CD14-positive monocyte (primary cell): ENCODE data around the gene PCP2. TPM values are rescaled to one million over a fixed set of nuclear protein-coding genes. Genes with fewer than 3 reads are reported as not detected.
A peak's percentile ranks its signal among the peaks of the same experiment; 100 is the strongest.

ENCODE experiments used
- DNase-seq, 3 donors: peaks; one replicate each; pipeline ENCODE4 v3.0.0-alpha.2; 2011 to 2022
- H2AFZ ChIP-seq: 2 replicates; pipeline ENCODE4 v1.6.0; 2012; ENCODE audit warnings: mild to moderate bottlenecking, low read depth, low read length, inconsistent platforms; ENCODE audit not compliant: insufficient read depth, poor library complexity, severe bottlenecking
- H3K27ac ChIP-seq, 2 donors: 1 replicate in 1 of 2; 2 replicates in 1 of 2; pipeline ENCODE4 v1.5.1; 2012 to 2013; ENCODE audit warnings: low read length in 2 of 2, control low read depth in 1 of 2, inconsistent platforms in 1 of 2, low read depth in 1 of 2, mild to moderate bottlenecking in 1 of 2
- H3K27me3 ChIP-seq, 2 donors: one replicate each; pipeline versions ENCODE4 v1.6.0 to v1.6.1; 2011 to 2013; ENCODE audit warnings: low read length in 2 of 2; ENCODE audit not compliant: control insufficient read depth in 2 of 2, insufficient read depth in 2 of 2
- H3K36me3 ChIP-seq, 2 donors: replicated peaks in 1 of 2; 1 replicate in 1 of 2; 2 replicates in 1 of 2; pipeline versions ENCODE4 v1.5.1 to v1.6.1; 2012 to 2013; ENCODE audit warnings: low read length in 2 of 2, control low read depth in 1 of 2, inconsistent platforms in 1 of 2, mild to moderate bottlenecking in 1 of 2; ENCODE audit not compliant: insufficient read depth in 2 of 2, control insufficient read depth in 1 of 2
- H3K4me1 ChIP-seq, 2 donors: 1 replicate in 1 of 2; 2 replicates in 1 of 2; pipeline versions ENCODE4 v1.5.1 to v1.6.1; 2012 to 2013; ENCODE audit warnings: low read length in 2 of 2, control low read depth in 1 of 2, inconsistent platforms in 1 of 2, mild to moderate bottlenecking in 1 of 2, moderate library complexity in 1 of 2; ENCODE audit not compliant: insufficient read depth in 2 of 2, control insufficient read depth in 1 of 2
- H3K4me2 ChIP-seq: replicated peaks from 2 replicates; pipeline ENCODE3; 2012; ENCODE audit warnings: low read length, moderate library complexity, mild to moderate bottlenecking; ENCODE audit not compliant: poor library complexity, severe bottlenecking; ENCODE audit errors: extremely low read depth
- H3K4me3 ChIP-seq, 3 experiments: fragments of 200-600 bp in 1 of 3; sonication (generic) in 1 of 3; replicated peaks in 1 of 3; 1 replicate in 2 of 3; 2 replicates in 1 of 3; pipeline ENCODE4 v1.5.1; 2011 to 2013; ENCODE audit warnings: low read length in 3 of 3, mild to moderate bottlenecking in 3 of 3, control low read depth in 2 of 3, low read depth in 2 of 3, inconsistent platforms in 1 of 3, moderate library complexity in 1 of 3
- H3K79me2 ChIP-seq: 2 replicates; pipeline ENCODE4 v1.6.0; 2012; ENCODE audit warnings: mild to moderate bottlenecking, control low read depth, inconsistent platforms, low read length, moderate library complexity; ENCODE audit not compliant: insufficient read depth
- H3K9ac ChIP-seq: 2 replicates; pipeline ENCODE4 v1.6.0; 2017; ENCODE audit warnings: low read length, mild to moderate bottlenecking; ENCODE audit not compliant: insufficient read depth, poor library complexity, severe bottlenecking
- H3K9me3 ChIP-seq, 2 donors: replicated peaks in 1 of 2; 1 replicate in 1 of 2; 2 replicates in 1 of 2; pipeline versions ENCODE4 v1.5.1 to v1.6.1; 2012 to 2013; ENCODE audit warnings: low read length in 2 of 2, control low read depth in 1 of 2; ENCODE audit not compliant: control insufficient read depth in 1 of 2, insufficient read depth in 1 of 2
- H4K20me1 ChIP-seq: 2 replicates; pipeline ENCODE4 v1.6.0; 2012; ENCODE audit warnings: mild to moderate bottlenecking, low read length, control low read depth, moderate library complexity; ENCODE audit not compliant: insufficient read depth
- H3K27ac Mint-ChIP-seq, 7 donors: one replicate each; pipeline ENCODE4 v1.8.0; 2020; ENCODE audit warnings: mild to moderate bottlenecking in 7 of 7, mixed read lengths in 7 of 7, moderate library complexity in 6 of 7, inconsistent platforms in 2 of 7
- H3K27me3 Mint-ChIP-seq, 3 donors: one replicate each; pipeline ENCODE4 v1.8.0; 2021 to 2022; ENCODE audit warnings: low read depth in 3 of 3, mild to moderate bottlenecking in 3 of 3, mixed read lengths in 3 of 3, moderate library complexity in 3 of 3, inconsistent platforms in 1 of 3
- H3K36me3 Mint-ChIP-seq, 2 donors: one replicate each; pipeline ENCODE4 v1.8.0; 2020; ENCODE audit warnings: mixed read lengths in 2 of 2, inconsistent platforms in 1 of 2, mild to moderate bottlenecking in 1 of 2
- H3K4me1 Mint-ChIP-seq: one replicate; pipeline ENCODE4 v1.8.0; 2020; ENCODE audit warnings: mild to moderate bottlenecking, mixed read lengths
- H3K4me3 Mint-ChIP-seq, 2 donors: one replicate each; pipeline ENCODE4 v1.8.0; 2020; ENCODE audit warnings: mild to moderate bottlenecking in 2 of 2, mixed read lengths in 2 of 2, moderate library complexity in 1 of 2
- H3K9me3 Mint-ChIP-seq, 7 donors: one replicate each; pipeline ENCODE4 v1.8.0; 2020 to 2022; ENCODE audit warnings: mixed read lengths in 7 of 7, mild to moderate bottlenecking in 6 of 7, moderate library complexity in 6 of 7, inconsistent platforms in 2 of 7
- CTCF ChIP-seq: fragments of 200-600 bp; IDR thresholded peaks from one replicate; pipeline ENCODE4 v1.8.0; 2022; ENCODE audit warnings: antibody characterized with exemption, mild to moderate bottlenecking
- WGBS: methylation state at CpG from one replicate; pipeline ENCODE4 v1.1.5; 2013; ENCODE audit warnings: missing lambda C conversion rate; ENCODE audit not compliant: insufficient coverage; 5-methylcytosine and 5-hydroxymethylcytosine counted together
- intact Hi-C, 2 donors: fragments of 100-400 bp; cut with micrococcal nuclease; formaldehyde crosslinking; loops; one replicate each; pipeline versions ENCODE4 v1.15.0 to v1.15.1; 2023
- polyA plus RNA-seq, 3 donors: library from polyadenylated mRNA; depleted of rRNA in 1 of 3; unstranded in 2 of 3; stranded (reverse) in 1 of 3; fragments of 300-500 nt in 2 of 3; fragments of >200 nt in 1 of 3; fragmentation: Illumina TruSeq in 2 of 3; gene quantifications; 1 replicate in 2 of 3; 2 replicates in 1 of 3; pipeline ENCODE4 v1.2.3, GENCODE V29; 2012 to 2021

PCP2 gene
- polyA plus RNA-seq, 3 donors = 1.8 TPM; not detected in 2

GRCh38 chr19:7627166-7627565, 6.4 kb downstream of the PCP2 start:
- 92% methylated on average over 21 of the region's 24 CpGs for WGBS
- Histone ChIP-seq H3K9ac (no peak overlapping the region), H3K27ac (no peak overlapping the region), H2AFZ (no peak overlapping the region), H3K27me3 (no peaks in the 10 kb centered on the region), H3K79me2 (peaks cover 58% of the 10 kb centered on the region), H4K20me1 (peaks cover 4% of the 10 kb centered on the region), H3K4me2 (no peak overlapping the region), H3K9me3 (no peaks in the 10 kb centered on the region), H3K4me3 (no peak overlapping the region), H3K4me1 (peaks cover 19 to 28% of the 10 kb centered on the region in 2 donors), H3K36me3 (peaks cover 51 to 66% of the 10 kb centered on the region in 2 donors)
- no peak for DNase-seq
- Mint-ChIP-seq H3K9me3 (peaks cover 0 to 2% (median 0%) of the 10 kb centered on the region in 7 donors), H3K36me3 (peaks cover 43 to 62% of the 10 kb centered on the region in 2 donors), H3K4me3 (no peak overlapping the region), H3K27me3 (peaks cover 0 to 2% (median 0%) of the 10 kb centered on the region in 3 donors), H3K4me1 (peaks cover 22% of the 10 kb centered on the region), H3K27ac (no peak overlapping the region)
- TF ChIP-seq CTCF = no peak
- intact Hi-C loops = loop anchor here in 1 of 2 donors (10.0 kb wide), 1 partner anchor 232 kb away; no protein-coding TSS in a partner anchor

DNA sequence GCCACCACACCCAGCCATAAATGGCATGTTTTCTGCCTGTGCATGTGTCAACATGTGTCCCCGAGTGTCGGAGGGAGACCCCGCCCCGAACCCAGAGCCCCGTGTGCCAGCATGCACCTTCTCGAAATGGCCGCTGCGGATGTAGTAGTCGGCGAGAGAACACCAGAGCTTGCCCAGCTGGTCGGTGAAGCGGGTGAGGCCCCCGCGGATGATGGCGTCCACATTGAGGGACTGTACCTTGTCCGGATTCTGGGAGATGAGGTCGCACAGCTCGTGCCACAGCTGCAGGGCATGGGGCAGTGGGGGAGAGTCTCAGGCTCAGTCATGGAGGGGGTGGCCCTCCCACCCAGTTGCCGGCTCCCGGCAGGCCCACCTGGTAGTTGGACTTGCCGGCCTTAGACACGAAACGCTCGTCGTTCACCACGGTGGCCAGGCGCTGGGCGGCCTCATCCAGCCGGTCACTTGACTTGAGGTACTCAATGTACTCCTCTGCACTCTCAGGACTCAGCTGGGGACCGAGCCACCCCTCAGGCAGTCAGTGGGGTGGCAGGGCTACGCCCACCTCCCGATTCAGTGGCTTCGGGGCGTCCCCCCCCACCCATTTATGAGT, 7.7 kb downstream of the PCP2 start:
- Histone ChIP-seq H3K9me3 (no peaks in the 10 kb centered on the region), H2AFZ (no peak overlapping the region), H3K4me3 (no peak overlapping the region), H3K27ac (no peak overlapping the region), H3K27me3 (no peaks in the 10 kb centered on the region), H4K20me1 (peaks cover 4% of the 10 kb centered on the region), H3K9ac (no peak overlapping the region), H3K79me2 (peaks cover 50% of the 10 kb centered on the region), H3K4me1 (peaks cover 19 to 27% of the 10 kb centered on the region in 2 donors), H3K4me2 (no peak overlapping the region), H3K36me3 (peaks cover 59 to 72% of the 10 kb centered on the region in 2 donors)
- intact Hi-C loops = loop anchor here in 1 of 2 donors (10.0 kb wide), 1 partner anchor 231 kb away; no protein-coding TSS in a partner anchor
- 97% methylated on average over 32 of the region's 34 CpGs for WGBS
- DNase-seq = no peak
- Mint-ChIP-seq H3K27ac (peak overlapping the region in 1 of 7 donors; percentile 61), H3K36me3 (peaks cover 47 to 67% of the 10 kb centered on the region in 2 donors), H3K27me3 (peaks cover 0 to 2% (median 0%) of the 10 kb centered on the region in 3 donors), H3K4me1 (peaks cover 21% of the 10 kb centered on the region), H3K4me3 (no peak overlapping the region), H3K9me3 (peaks cover 0 to 2% (median 0%) of the 10 kb centered on the region in 7 donors)
- TF ChIP-seq CTCF = no peak
